Fibroblast of lung (primary cell): Measurements from ENCODE around the gene PRKAG2. TPM values are rescaled to one million over a fixed set of nuclear protein-coding genes. Genes with fewer than 3 reads are reported as not detected.
A peak's percentile ranks its signal among the peaks of the same experiment; 100 is the strongest.

ENCODE experiments used
- DNase-seq, 2 donors: peaks; one replicate each; pipeline versions ENCODE4 v3.0.0 to v3.0.0-alpha.2; 2010; ENCODE audit warnings: low read depth in 2 of 2
- H2AFZ ChIP-seq: 2 replicates; pipeline ENCODE4 v1.5.1; 2012; ENCODE audit warnings: low read length, control low read depth, inconsistent platforms
- H3K27ac ChIP-seq: 2 replicates; pipeline ENCODE4 v1.5.1; 2011; ENCODE audit warnings: low read length, control low read depth; ENCODE audit not compliant: insufficient read depth
- H3K27me3 ChIP-seq: 2 replicates; pipeline ENCODE4 v1.5.1; 2011; ENCODE audit warnings: mild to moderate bottlenecking, low read length; ENCODE audit not compliant: control insufficient read depth, insufficient read depth
- H3K36me3 ChIP-seq: 2 replicates; pipeline ENCODE4 v1.5.1; 2011; ENCODE audit warnings: low read length; ENCODE audit not compliant: control insufficient read depth, insufficient read depth
- H3K4me1 ChIP-seq: 2 replicates; pipeline ENCODE4 v1.5.1; 2011; ENCODE audit warnings: low read length; ENCODE audit not compliant: control insufficient read depth, insufficient read depth; ENCODE audit errors: extremely low read depth
- H3K4me2 ChIP-seq: 2 replicates; pipeline ENCODE4 v1.5.1; 2011; ENCODE audit warnings: low read length, control low read depth; ENCODE audit not compliant: insufficient read depth; ENCODE audit errors: extremely low read depth
- H3K4me3 ChIP-seq, 4 experiments: fragments of 200-600 bp in 1 of 4; sonication (generic) in 1 of 4; replicated peaks in 1 of 4; 2 replicates each; pipeline ENCODE4 v1.5.1; 2011 to 2016; ENCODE audit warnings: low read length in 4 of 4, low read depth in 3 of 4, mild to moderate bottlenecking in 3 of 4, control low read depth in 2 of 4, inconsistent platforms in 1 of 4, mixed read lengths in 1 of 4; ENCODE audit not compliant: insufficient read depth in 1 of 4; ENCODE audit errors: control extremely low read depth in 1 of 4
- H3K79me2 ChIP-seq: 2 replicates; pipeline ENCODE4 v1.5.1; 2012; ENCODE audit warnings: mild to moderate bottlenecking, low read length, inconsistent platforms; ENCODE audit not compliant: control insufficient read depth, insufficient read depth
- H3K9ac ChIP-seq: 2 replicates; pipeline ENCODE4 v1.5.1; 2011; ENCODE audit warnings: mild to moderate bottlenecking, low read length, control low read depth; ENCODE audit not compliant: insufficient read depth
- H3K9me3 ChIP-seq: 2 replicates; pipeline ENCODE4 v1.5.1; 2012; ENCODE audit warnings: low read depth, low read length; ENCODE audit not compliant: control insufficient read depth, insufficient read depth
- H4K20me1 ChIP-seq: 2 replicates; pipeline ENCODE4 v1.5.1; 2011; ENCODE audit warnings: low read length; ENCODE audit not compliant: control insufficient read depth, insufficient read depth; ENCODE audit errors: extremely low read depth
- EZH2 ChIP-seq: IDR thresholded peaks from 2 replicates; pipeline ENCODE4 v1.5.1; 2012; ENCODE audit warnings: low read length, control low read depth, mild to moderate bottlenecking; ENCODE audit errors: missing control alignments
- polyA plus RNA-seq, 2 donors: library from polyadenylated mRNA; depleted of rRNA in 1 of 2; stranded (reverse) in 1 of 2; unstranded in 1 of 2; fragments of >200 nt; gene quantifications; 2 replicates each; pipeline ENCODE4 v1.2.1, GENCODE V29; 2011 to 2012; ENCODE audit warnings: missing spikeins in 1 of 2
- total RNA-seq: library from RNA; depleted of rRNA; stranded (reverse); fragments of >200 nt; gene quantifications from 2 replicates; pipeline ENCODE4 v1.2.1, GENCODE V29; 2014
- TF ChIP-seq, protein P1 (sequence below), 2 donors: IDR thresholded peaks in 1 of 2; conservative IDR thresholded peaks in 1 of 2; 1 replicate in 1 of 2; 2 replicates in 1 of 2; pipeline ENCODE4 v1.5.1; 2011 to 2012; ENCODE audit warnings: low read length in 2 of 2, control low read depth in 1 of 2, inconsistent platforms in 1 of 2, low read depth in 1 of 2, mild to moderate bottlenecking in 1 of 2

Gene PRKAG2
- total and polyA plus RNA-seq, 2 donors (not counting 1 experiment from before 2014, with no cell fraction given) = 11.9 to 56.7 TPM

DNA sequence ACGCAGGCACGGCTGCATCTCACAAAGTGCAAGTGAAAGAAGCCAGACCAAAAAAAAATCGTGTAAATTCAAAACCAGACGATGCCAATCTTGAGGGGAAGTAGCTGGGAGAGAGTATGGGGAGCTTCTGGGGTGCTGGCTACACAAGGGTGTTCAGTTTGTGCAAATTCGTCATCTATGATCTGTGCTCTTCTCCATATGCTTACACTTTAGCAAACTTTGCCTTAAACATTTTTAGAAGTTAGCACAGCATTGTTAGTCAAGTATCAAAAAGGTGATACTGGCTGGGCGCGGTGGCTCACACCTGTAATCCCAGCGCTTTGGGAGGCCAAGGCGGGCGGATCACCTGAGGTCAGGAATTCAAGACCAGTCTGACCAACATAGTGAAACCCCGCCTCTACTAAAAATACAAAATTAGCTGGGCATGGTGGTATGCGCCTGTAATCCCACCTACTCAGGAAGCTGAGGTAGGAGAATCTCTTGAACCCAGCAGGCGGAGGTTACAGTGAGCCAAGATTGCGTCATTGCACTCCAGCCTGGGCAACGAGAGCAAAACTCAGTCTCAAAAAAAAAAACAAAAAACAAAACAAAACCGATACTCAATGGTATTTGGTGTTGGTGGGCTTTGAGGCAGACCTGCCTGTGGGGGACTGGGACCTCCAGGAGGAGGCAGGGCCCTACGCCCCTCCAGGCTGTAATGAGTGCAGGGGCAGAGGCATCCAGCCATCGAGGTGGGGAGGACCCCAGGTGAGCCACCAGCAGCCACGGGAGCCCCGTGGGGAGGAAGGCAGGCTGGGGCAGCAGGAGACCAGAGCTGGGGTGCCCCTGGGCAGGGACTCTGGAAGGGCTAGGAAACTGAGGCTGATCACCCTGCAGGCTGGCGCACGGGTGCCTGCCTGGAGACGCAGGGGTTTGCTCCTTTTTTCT is 150.0 kb downstream of the PRKAG2 start:
- H3K9ac ChIP-seq = no peak overlapping the region
- no peak for DNase-seq

DNA sequence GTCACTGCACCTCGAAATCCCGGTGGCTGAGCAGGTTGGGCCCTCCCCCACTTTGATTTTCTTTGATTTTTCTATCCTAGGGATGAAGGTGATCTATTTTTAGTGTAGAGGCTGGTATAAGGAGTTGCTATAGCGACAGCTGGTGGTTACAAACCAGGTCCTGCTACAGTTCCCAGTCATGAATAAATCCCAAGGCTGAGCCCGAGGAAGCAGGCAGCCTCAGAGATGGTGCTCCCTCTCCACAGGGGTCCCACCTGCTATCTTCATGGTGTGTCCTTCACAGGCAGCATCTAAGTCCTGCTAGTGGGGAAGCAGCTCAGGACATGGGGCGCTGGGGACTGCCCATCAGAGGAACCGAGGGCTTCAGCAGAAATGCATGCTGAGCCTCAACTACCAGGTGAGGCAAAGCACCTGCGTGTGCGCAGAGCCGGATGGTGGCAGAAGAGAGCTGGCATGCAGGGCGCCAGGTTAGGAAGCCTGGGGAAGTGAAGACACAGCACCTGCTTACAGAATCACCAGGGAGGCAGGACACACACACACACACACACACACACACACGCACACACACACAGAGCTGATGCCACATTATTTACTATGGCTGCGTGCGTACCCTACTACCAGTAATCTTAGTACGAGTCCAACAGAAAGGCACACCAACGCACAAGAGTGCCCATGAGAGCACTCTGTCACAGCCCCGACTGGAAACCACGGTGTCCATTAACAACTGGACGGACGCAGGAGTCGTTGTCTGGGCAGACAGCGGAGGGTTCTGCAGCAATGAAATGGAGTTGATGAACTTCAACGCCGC is 150.9 kb downstream of the PRKAG2 start:
- Histone ChIP-seq H2AFZ (no peak overlapping the region), H3K9ac (no peak overlapping the region), H3K36me3 (no peaks in the 10 kb centered on the region), H3K9me3 (no peaks in the 10 kb centered on the region), H3K27ac (no peak overlapping the region), H3K27me3 (no peaks in the 10 kb centered on the region), H3K4me1 (peaks cover 14% of the 10 kb centered on the region), H4K20me1 (no peaks in the 10 kb centered on the region), H3K4me3 (no peak overlapping the region), H3K79me2 (no peaks in the 10 kb centered on the region), H3K4me2 (no peak overlapping the region)
- DNase-seq = peak in 1 of 2 donors; percentile 40
- no peak for TF ChIP-seq EZH2
- TF ChIP-seq, protein P1, sequence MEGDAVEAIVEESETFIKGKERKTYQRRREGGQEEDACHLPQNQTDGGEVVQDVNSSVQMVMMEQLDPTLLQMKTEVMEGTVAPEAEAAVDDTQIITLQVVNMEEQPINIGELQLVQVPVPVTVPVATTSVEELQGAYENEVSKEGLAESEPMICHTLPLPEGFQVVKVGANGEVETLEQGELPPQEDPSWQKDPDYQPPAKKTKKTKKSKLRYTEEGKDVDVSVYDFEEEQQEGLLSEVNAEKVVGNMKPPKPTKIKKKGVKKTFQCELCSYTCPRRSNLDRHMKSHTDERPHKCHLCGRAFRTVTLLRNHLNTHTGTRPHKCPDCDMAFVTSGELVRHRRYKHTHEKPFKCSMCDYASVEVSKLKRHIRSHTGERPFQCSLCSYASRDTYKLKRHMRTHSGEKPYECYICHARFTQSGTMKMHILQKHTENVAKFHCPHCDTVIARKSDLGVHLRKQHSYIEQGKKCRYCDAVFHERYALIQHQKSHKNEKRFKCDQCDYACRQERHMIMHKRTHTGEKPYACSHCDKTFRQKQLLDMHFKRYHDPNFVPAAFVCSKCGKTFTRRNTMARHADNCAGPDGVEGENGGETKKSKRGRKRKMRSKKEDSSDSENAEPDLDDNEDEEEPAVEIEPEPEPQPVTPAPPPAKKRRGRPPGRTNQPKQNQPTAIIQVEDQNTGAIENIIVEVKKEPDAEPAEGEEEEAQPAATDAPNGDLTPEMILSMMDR (conservative IDR thresholded peaks at IDR 0.05 in 1 of 2, IDR thresholded peaks at IDR 0.05 in 1 of 2; ENCODE audit: low read depth in 1 of 2, low read length in 2 of 2) = no peak

More for the DNA sequence above, 150.0 kb downstream of the PRKAG2 start:
- Histone ChIP-seq H3K4me1 (peaks cover 14% of the 10 kb centered on the region), H3K9me3 (no peaks in the 10 kb centered on the region), H3K4me3 (no peak overlapping the region), H3K36me3 (no peaks in the 10 kb centered on the region), H3K27ac (peak overlapping the region; percentile 44), H2AFZ (no peak overlapping the region), H3K27me3 (no peaks in the 10 kb centered on the region), H3K4me2 (no peak overlapping the region), H4K20me1 (no peaks in the 10 kb centered on the region), H3K79me2 (no peaks in the 10 kb centered on the region)
- TF ChIP-seq, protein P1 (conservative IDR thresholded peaks at IDR 0.05 in 1 of 2, IDR thresholded peaks at IDR 0.05 in 1 of 2; ENCODE audit: low read depth in 1 of 2, low read length in 2 of 2) = no peak
- TF ChIP-seq EZH2 = no peak

DNA sequence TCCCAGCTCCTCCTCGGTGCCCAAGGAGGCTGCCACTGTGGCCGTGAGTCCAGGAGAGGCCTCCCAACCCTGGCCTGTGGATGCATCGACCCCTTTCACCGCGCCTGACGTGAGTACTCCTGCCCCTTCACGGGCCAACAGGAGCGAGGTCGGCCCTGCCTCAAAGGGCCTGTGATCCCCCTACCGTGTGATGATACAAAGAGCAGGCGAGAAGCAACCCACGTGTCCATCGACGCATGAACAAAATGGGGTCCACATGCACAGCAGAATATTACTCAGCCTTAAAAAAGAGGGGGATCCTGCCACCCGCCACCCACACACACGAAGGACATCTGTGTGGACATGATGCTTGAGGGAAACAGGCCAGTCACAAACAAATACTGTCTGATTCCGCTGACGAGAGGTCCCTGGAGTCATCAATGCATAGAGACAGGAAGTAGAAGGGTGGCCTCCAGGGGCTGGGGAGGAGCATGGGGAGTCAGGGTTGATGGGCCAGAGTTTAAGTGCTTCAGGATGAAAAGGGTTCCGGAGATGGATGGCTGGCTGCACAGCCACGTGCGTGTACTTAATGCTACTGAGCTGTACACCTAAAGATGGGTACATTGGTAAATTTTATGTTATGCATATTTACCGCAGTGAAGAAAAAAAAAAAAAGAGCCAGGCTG is 151.9 kb downstream of the PRKAG2 start:
- Histone ChIP-seq H3K79me2 (no peaks in the 10 kb centered on the region), H3K9ac (no peak overlapping the region), H4K20me1 (no peaks in the 10 kb centered on the region), H3K4me3 (no peak overlapping the region), H3K27ac (no peak overlapping the region), H2AFZ (no peak overlapping the region), H3K36me3 (no peaks in the 10 kb centered on the region), H3K9me3 (no peaks in the 10 kb centered on the region), H3K4me1 (peaks cover 14% of the 10 kb centered on the region), H3K4me2 (no peak overlapping the region), H3K27me3 (no peaks in the 10 kb centered on the region)
- TF ChIP-seq, protein P1 (conservative IDR thresholded peaks at IDR 0.05 in 1 of 2, IDR thresholded peaks at IDR 0.05 in 1 of 2; ENCODE audit: low read depth in 1 of 2, low read length in 2 of 2) = no peak
- TF ChIP-seq EZH2 = no peak
- no peak for DNase-seq
